GM18502 (cell line): Measurements from ENCODE around the gene MIPOL1.
"Not testable (repeated sequence)": the region's sequence is repeated elsewhere in the genome, so short reads cannot be mapped to it uniquely, and the experiment has no call there.

ENCODE experiments used
- ATAC-seq: cut with Tn5 transposase; IDR thresholded peaks from one replicate; pipeline ENCODE4 v1.9.1; 2021; ENCODE audit warnings: mild to moderate bottlenecking; ENCODE audit not compliant: unreplicated experiment, poor library complexity

Gene MIPOL1

DNA sequence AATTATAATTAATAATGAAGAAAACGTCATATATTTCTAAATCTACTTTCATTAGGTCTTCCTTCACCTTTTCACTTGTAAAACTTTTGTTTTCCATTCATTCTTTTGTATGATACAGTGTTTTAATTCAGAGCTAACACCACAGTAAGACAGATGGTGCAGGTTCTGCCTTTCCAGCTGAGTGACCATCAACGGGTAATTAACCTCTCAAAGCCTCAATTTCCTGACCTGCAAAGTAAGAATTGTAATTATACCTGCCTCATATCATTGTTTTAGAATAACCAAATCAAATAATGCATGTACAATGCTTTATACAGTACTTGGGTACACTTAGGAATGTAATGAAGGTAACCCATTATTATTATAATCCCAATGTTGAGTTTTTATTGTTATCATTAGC, 239.8 kb downstream of the MIPOL1 start:
- no peak for ATAC-seq

DNA sequence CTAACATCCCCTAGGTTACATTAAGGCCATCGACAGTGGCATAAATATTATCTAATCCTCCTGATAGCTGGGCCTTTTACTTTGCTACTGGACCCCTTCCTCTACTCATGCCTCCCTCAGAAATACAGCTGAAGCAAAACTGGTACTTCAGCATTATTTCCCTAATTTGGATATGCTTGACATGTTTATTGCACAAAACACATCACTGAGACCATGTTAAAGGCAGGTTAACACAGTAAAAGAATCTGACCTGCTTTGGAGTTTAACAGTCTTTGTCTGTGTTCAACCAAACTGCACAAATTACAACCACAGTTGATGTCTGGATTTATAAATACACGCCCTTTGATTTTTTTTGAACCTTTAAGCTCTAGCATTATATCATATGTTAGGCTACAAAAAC, 240.7 kb downstream of the MIPOL1 start:
- no peak for ATAC-seq

DNA sequence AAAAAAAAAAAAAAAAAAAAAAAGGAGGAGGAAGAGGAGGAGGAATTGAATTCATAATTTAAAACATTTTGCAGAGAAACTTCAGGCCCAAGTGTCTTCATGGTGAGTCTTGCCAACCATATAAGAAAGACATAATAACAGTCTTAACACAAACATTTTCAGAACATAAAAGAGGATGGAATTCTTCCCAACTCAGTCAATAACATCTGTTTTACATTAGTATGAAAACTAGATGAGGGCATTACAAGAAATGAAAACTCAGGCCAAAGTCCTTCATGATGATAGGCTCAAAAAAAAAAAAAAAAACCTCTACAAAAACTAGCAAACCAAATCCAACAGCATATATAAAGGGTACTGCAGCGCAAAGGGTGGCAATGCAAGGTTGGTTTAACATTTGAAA, 245.7 kb downstream of the MIPOL1 start:
- no peak for ATAC-seq

DNA sequence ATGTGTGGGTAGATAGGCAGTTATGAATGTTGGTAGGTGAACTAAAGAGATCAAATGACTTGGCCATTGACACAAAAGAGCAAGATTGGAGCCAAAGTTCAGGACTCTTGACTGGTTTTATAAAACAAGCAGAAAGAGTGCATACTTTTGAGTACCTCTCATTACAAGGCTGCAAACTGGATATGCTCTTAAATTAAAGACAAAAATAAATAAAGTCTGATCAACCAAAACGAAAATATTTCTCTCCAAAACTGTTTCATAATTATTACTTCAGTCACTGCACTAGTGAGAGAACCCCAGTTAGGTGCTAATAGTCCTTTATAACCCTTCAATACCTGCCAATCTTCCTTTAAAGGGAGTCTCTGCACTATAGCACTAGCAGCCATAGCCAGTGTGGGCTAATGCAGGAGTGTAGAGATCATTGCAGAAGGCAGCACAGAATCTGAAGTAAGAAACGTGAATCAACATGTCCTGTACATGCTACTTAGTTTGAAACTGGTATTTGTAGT, 250.2 kb downstream of the MIPOL1 start:
- no peak for ATAC-seq

DNA sequence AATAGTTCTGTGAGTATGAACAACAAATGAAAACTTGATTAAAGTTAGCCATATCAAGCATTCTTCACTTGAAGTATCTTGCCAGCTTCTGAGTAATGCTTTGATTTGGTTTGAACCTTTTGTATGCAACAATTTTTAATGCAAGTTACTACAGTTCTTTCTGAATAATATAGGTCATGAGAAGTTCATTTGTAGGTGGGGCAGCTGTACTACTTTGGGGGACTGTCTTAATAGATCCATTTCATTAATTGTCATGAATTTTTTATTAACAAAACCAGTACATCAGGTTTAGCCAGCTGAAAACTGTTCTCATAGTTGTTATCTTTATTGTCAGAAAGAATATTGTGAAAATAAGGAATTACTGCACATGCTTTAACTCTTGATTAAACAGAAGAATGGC, 254.6 kb downstream of the MIPOL1 start:
- ATAC-seq: no peak

DNA sequence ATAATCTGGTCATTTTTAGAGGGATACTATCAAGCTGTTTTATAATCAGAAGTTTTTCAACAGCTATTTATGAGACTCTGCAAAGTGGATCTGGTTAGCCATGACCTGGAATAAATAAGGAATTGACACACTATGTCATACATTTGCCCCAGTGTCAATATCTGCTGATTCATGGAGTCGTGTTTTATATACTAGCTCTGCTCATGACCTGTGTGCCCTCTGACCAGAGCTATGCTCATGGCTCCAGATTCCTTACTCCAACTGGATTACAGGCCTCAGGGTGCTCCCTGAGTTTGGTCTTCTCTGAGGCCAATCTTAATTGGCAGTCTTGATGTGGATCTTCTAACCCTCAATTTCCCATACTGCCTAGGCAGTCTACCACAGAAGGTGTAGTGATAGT, 256.2 kb downstream of the MIPOL1 start:
- no peak for ATAC-seq

DNA sequence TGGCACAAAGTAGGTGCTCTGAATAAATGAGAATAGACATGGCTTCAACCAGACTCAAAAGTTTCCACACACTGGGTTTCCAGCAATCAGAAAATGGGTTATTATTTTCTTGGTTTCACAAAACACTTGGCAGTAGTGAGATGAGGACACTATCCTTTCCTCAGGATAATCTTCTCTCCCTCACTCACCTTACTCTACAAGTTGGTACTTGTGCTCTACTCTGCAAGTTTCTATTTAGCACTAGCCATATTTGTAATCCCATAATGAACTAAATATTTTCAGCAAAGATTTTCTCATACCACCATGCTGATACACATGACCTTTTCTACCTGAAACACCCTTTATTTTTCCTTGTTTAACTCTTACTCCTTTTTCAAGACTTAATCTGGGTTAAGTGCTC, 259.6 kb downstream of the MIPOL1 start:
- ATAC-seq: no peak

DNA sequence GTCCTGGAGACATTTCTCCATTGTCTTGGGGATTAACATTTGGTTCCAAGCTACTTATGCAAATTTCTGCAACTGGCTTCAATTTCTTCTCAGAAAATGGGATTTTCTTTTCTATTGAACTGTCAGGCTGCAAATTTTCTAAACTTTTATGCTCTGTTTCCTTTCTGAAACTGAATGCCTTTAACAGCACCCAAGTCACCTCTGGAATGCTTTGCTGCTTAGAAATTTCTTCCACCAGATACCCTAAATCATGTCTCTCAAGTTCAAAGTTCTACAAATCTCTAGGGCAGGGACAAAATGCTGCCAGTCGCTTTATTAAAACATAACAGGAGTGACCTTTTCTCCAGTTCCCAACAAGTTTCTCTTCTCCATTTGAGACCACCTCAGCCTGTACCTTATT, 264.7 kb downstream of the MIPOL1 start:
- not testable (repeated sequence) for ATAC-seq

DNA sequence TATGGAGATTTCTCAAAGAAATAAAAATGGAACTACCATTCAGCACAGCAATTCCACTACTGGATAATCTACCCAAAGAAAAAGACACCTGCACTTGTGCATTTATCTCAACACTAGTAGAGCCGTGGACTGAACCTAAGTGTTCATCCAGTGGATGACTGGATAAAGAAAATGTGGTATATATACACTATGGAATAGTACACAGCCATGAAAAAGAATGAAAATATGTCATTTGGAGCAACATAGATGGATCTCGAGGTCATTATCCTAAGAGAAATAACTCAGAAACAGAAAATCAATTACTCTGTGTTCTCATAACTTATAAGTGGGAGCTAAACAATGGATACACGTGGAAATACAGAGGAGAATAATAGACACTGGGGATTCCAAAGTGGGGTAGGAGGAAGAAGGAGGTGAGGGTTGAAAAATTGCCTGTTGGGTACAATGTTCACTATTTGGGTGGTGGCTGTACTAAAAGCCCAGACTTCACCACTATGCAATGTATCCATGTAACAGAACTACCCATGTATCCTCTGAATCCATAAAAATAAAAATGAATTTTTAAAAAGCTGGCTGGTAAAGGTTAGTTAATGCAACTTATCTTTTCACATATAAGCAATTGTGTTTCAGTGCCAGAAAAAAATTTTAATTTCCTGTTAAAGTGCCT, 266.6 kb downstream of the MIPOL1 start:
- no peak for ATAC-seq

DNA sequence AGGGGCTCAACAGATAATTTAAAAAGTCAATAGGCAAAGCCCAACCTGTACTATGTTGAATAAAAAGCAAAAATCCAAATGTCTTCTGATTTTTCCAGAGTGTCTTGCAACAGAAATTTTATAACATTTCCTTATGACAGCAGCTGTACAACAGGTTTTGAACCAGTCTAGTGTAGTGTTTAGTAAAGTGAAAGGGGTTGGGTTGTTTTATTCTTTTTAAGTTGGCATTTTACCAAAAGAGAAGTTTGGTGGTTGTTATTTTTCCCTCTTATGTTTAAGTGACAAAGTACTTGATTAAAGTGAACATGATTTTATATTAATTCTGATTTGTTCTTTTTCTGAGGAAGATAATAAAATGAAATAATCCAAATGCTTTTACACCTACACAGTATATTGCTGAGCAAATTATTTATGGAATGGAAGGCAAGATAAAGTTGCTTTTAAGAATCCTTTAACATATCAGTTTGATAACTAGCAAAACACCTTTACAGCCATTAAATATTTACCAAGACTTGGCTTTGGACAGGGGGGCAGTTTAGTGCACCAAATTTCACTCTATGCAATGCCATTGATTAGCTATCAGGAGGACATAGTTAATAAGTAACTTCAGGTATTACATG, 268.4 kb downstream of the MIPOL1 start:
- ATAC-seq: no peak

DNA sequence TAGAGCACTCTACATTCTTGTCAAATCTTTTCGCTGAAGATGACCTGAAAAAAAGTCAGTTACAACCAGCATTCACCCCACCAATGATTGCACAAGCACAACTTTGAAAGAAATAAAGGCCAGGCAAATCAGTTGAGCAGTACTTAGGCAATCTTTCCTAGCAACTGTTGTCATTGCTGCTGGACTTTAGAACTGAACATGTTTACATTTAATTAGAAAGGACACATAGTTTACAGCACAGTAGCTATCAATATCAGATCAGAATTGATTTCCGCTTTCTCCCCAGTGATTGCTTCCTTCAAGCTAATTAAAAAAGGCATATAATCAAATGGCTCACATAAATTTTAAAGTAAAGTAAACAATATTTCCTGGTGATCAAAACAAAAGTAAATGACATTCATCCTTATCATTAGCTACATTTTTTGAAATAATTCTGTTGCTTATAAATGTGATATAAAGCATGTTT, 268.9 kb downstream of the MIPOL1 start:
- no peak for ATAC-seq

DNA sequence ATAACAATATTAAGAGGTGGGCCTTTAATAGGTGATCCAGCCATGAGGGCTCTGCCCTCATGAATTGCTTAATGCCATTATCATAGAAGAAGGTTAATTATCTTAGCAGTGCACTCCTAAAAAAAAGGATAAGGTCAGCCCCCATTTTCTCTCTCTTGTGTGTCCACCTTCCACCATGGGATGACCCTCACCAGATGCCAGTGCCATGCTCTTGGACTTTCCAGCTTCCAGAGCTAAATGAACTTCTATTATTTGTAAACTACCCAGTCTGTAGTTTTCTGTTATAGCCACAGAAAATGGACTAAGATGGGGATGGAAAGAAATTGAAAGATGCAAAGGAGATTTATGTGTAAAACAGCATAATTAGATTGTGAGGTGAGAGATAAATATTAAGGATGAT, 271.9 kb downstream of the MIPOL1 start:
- no peak for ATAC-seq

DNA sequence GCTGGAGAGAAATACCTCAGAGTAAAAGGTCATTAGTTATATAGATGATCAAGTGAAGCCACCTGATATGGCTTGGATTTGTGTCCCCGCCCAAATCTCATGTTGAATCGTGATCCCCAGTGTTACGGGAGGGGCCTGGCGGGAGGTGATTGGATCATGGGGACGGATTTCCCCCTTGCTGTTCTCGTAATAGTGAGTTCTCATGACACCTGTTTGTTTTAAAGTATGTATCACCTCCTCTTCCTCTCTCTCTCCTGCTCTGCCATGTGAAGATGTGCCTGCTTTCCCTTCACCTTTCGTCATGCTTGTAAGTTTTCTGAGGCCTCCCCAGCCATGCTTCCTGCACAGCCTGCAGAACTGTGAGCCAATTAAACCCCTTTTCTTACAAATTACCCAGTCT, 272.5 kb downstream of the MIPOL1 start:
- no peak for ATAC-seq

DNA sequence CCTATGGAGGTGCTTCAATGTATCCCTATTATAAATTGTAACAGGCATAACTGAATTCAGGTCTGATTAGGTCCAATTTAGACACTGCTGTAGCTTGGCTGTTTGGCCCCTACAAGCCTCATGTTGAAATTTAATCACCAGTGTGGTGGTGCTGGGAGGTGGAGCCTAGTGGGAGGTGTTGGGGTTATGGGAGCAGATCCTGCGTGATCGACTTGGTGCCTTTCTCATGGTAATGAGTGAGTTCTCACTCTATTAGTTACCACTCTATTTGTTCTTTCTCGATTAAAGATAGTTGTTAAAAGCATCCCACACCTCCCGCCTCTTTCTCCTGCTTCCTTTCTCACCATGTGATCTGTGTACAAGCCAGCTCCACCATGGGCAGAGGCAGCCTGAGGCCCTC, 275.2 kb downstream of the MIPOL1 start:
- no peak for ATAC-seq

DNA sequence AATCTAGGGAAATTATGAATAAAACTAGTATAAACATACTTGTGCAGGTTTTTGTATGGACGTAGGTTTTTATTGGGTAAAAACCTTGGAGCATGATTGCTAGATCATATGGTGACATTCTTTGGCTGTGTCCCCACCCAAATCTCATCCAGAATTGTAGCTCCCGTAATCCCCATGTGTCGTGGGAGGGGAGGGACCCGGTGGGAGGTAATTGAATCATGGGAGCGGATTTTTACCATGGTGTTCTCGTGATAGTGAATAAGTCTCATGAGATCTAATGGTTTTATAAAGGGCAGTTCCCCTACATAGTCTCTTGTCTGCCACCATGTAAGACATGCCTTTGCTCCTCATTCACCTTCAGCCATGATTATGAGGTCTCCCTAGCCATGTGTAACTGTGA, 276.5 kb downstream of the MIPOL1 start:
- no peak for ATAC-seq

DNA sequence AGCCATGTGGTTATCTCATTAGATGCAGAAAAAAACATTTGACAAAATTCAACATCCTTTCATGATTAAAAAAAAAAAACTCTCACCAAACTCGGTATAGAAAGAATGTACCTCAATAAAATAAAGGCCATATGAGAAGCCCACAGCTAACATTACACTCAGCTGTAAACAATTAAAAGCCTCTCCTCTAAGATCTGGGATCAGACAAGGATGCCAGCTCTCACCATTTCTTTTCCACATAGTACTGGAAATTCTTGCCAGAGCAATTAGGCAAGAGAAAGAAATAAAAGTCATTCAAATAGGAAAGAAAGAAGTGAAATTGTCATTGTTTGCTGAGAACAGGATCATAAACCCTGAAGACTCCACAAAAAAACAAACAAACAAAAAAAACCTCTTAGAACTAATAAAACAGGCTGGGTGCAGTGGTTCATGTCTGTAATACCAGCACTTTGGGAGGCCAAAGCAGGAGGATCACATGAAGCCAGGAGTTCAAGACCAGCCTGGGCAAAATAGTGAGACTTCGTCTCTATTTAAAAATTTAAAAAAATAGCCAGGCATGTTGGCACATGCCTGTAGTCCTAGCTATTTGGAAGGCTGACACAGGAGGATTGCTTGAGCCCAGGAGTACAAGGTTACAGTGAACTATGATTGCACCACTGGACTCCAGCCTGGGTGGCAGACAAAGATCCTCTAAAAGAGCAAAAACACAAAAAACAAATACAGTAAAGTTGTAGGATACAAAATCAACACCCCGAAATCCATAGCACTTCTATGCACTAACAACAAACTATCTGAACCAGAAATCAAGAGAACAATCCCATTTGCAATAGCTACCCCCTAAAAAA, 282.9 kb downstream of the MIPOL1 start:
- ATAC-seq: no peak

DNA sequence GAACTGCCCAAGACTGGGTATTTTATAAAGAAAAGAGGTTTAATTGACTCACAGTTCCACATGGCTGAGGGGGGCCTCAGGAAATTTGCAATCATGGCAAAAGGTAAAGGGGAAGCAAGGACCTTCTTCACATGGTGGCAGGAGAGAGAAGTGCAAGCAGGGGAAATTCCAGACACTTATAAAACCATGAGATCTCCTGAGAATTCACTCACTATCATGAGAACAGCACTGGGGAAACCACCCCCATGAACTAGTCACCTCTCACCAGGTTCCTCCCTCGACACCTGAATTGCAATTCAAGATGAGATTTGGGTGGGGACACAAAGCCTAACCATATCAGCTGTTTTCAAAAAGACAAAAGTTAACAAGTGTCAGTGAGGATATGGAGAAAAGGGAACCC, 284.7 kb downstream of the MIPOL1 start:
- ATAC-seq: no peak

DNA sequence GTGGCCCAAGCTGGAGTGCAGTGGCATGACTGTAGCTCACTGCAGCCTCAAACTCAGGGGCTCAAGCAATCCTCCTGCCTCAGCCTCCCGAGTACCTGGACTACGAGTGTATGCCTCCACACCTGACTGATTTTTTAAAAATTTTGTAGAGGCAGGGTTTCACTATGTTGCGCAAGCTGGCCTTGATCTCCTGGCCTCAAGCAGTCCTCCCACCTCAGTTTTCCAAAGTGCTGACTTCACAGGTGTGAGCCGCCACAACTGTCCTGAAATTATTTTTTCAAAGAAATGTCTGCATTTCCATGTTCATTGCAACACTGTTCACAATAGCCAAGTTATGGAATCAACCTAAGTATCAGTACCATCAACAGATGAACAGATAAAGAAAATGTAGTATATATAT, 285.9 kb downstream of the MIPOL1 start:
- ATAC-seq: no peak

DNA sequence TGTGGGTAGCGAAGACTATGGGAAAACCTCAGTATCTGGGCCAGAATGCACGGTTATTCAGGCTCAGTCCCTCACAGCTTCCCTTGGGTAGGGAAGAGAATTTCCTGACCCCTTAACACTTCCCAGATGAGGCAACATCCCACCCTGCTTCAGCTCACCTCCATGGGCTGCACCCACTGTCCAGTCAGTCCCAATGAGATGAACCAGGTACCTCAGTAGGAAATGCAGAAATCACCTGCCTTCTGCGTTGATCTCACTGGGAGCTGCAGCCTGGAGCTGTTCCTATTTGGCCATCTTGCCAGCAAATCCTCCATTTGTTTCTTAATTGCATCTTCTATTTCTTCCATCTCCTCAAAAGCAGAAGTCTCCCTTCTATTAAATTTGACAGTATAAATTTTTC, 292.9 kb downstream of the MIPOL1 start:
- ATAC-seq: no peak

DNA sequence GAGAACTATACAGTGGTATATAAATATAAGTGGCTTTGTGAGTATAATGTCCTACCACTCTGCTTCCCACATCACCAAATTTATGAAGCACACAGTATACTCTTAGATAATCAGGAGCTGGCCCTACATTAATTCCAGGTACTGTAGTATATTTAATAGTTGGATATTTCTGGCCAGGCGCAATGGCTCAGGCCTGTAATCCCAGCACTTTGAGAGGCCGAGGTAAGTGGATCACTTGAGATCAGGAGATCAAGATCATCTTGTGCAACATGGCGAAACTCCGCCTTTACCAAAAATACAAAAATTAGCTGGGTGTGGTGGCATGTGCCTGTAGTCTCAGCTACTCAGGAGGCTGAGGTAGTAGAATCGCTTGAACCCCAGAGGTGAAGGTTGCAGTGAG, 293.3 kb downstream of the MIPOL1 start:
- no peak for ATAC-seq

DNA sequence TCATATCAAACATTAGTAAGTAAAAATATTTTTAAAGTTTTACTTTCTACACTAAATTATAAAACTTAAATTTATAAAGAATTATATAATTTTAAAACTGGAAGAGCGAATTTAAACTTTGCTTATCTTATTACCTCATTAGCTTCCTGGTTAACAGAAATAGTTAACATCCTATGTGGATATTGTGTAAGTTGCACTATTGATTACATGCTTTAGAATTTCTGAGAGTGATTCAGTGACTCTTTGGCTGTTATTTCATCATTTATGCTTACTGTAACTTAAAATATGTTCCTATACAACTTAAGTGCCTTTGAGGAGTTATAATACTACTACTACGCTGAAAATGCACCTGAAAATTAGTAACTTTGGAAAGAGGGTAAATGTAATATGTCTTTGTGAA, 295.9 kb downstream of the MIPOL1 start:
- ATAC-seq: no peak
